Small intestine (tissue), 7 donors: ENCODE data around the gene HMCN1. TPM values are rescaled to one million over a fixed set of nuclear protein-coding genes. Genes with fewer than 3 reads are reported as not detected.

Source experiments
- DNase-seq, 2 donors: peaks; one replicate each; pipeline versions ENCODE4 v3.0.0 to v3.0.0-alpha.2; 2013
- FAIRE-seq: peaks from 2 replicates; lab custom pipeline; 2012; peaks lifted over from hg19 to GRCh38; lab: Jason Lieb, UNC
- H3K27ac ChIP-seq, 3 donors: one replicate each; pipeline ENCODE4 v1.5.1; 2013; ENCODE audit warnings: low read length in 2 of 3, mild to moderate bottlenecking in 2 of 3, control low read depth in 1 of 3, inconsistent platforms in 1 of 3, low read depth in 1 of 3, moderate library complexity in 1 of 3
- H3K27me3 ChIP-seq, 3 donors: one replicate each; pipeline ENCODE4 v1.6.1; 2013; ENCODE audit warnings: low read length in 3 of 3, inconsistent platforms in 1 of 3; ENCODE audit not compliant: control insufficient read depth in 3 of 3, insufficient read depth in 3 of 3
- H3K36me3 ChIP-seq, 3 donors: one replicate each; pipeline ENCODE4 v1.6.1; 2013; ENCODE audit warnings: low read length in 3 of 3, inconsistent platforms in 1 of 3, low read depth in 1 of 3, mild to moderate bottlenecking in 1 of 3, moderate library complexity in 1 of 3; ENCODE audit not compliant: control insufficient read depth in 3 of 3, insufficient read depth in 2 of 3
- H3K4me1 ChIP-seq, 3 donors: one replicate each; pipeline ENCODE4 v1.6.1; 2013; ENCODE audit warnings: low read length in 2 of 3, inconsistent platforms in 1 of 3, low read depth in 1 of 3, mild to moderate bottlenecking in 1 of 3, moderate library complexity in 1 of 3; ENCODE audit not compliant: control insufficient read depth in 3 of 3, insufficient read depth in 2 of 3
- H3K4me3 ChIP-seq, 3 donors: one replicate each; pipeline ENCODE4 v1.5.1; 2013; ENCODE audit warnings: low read length in 3 of 3, control low read depth in 1 of 3, inconsistent platforms in 1 of 3, low read depth in 1 of 3, mild to moderate bottlenecking in 1 of 3, moderate library complexity in 1 of 3
- H3K9me3 ChIP-seq, 2 donors: one replicate each; pipeline ENCODE4 v1.6.1; 2013; ENCODE audit warnings: low read depth in 1 of 2, low read length in 1 of 2; ENCODE audit not compliant: control insufficient read depth in 2 of 2, insufficient read depth in 1 of 2
- WGBS, 3 donors: extraction: QIAGEN DNeasy Blood & Tissue Kit; methylation state at CpG; one replicate each; pipeline ENCODE4 v1.1.7; 2013; 5-methylcytosine and 5-hydroxymethylcytosine counted together
- polyA plus RNA-seq, 4 donors: library from polyadenylated mRNA; stranded (reverse) in 3 of 4; unstranded in 1 of 4; fragments of 200-250 nt in 3 of 4; fragments of 120-200 nt in 1 of 4; gene quantifications; one replicate each; pipeline versions ENCODE4 v1.2.1 to v1.2.3, GENCODE V29; 2013
- donor health status: healthy with polysubstance abuse.
- donor health status: control.
- donor health status: control.
- donor health status: Bipolar disorder and iron deficiency.
- donor health status: healthy.

Gene HMCN1
- polyA plus RNA-seq, 4 donors: under 0.01 to 1.9 (median 0.62) TPM

- Histone ChIP-seq H3K27me3 (no peaks in the 10 kb centered on the region), H3K27ac (no peak overlapping the region), H3K4me1 (no peaks in the 10 kb centered on the region), H3K4me3 (no peak overlapping the region), H3K9me3 (no peaks in the 10 kb centered on the region), H3K36me3 (no peaks in the 10 kb centered on the region)
- 89 to 95% (median 94%) methylated on average over 1 of the region's 1 CpG for WGBS, 3 donors
- FAIRE-seq (no peak), DNase-seq (no peak)
These were observed 339.5 kb downstream of the HMCN1 start for GRCh38 chr1:186073697-186074096.

- Histone ChIP-seq H3K27ac (no peak overlapping the region), H3K4me3 (no peak overlapping the region), H3K4me1 (no peaks in the 10 kb centered on the region), H3K9me3 (no peaks in the 10 kb centered on the region), H3K36me3 (no peaks in the 10 kb centered on the region), H3K27me3 (no peaks in the 10 kb centered on the region)
- no peak for DNase-seq
- 57 to 71% (median 67%) methylated on average over 4 of the region's 4 CpGs for WGBS, 3 donors
- FAIRE-seq: no peak
These were observed 341.8 kb downstream of the HMCN1 start for GRCh38 chr1:186076006-186076405.

- WGBS, 3 donors: 60 to 77% (median 76%) methylated on average over 2 of the region's 2 CpGs
- Histone ChIP-seq H3K4me1 (peaks cover 0 to 4% (median 2%) of the 10 kb centered on the region in 3 donors), H3K4me3 (no peak overlapping the region), H3K36me3 (no peaks in the 10 kb centered on the region), H3K9me3 (no peaks in the 10 kb centered on the region), H3K27me3 (no peaks in the 10 kb centered on the region), H3K27ac (no peak overlapping the region)
- no peak for DNase-seq
- FAIRE-seq: no peak
These were observed 344.1 kb downstream of the HMCN1 start for GRCh38 chr1:186078245-186078644.

- 89 to 94% (median 90%) methylated on average over 7 of the region's 7 CpGs for WGBS, 3 donors
- no peak for FAIRE-seq
- Histone ChIP-seq H3K27ac (no peak overlapping the region), H3K36me3 (no peaks in the 10 kb centered on the region), H3K27me3 (no peaks in the 10 kb centered on the region), H3K4me3 (no peak overlapping the region), H3K9me3 (no peaks in the 10 kb centered on the region), H3K4me1 (peaks cover 0 to 4% (median 2%) of the 10 kb centered on the region in 3 donors)
- DNase-seq: no peak
These were observed 345.0 kb downstream of the HMCN1 start for GRCh38 chr1:186079084-186079684.

GRCh38 chr1:186082235-186082937 lies 348.2 kb downstream of the HMCN1 start:
- no peak overlapping the region for H3K4me3 ChIP-seq
- no peak for FAIRE-seq
- WGBS, 3 donors: 20 to 36% (median 31%) methylated on average over 6 of the region's 6 CpGs
- peak overlapping the region in 1 of 3 donors; percentile 38 for H3K27ac ChIP-seq
- no peaks in the 10 kb centered on the region for H3K9me3 ChIP-seq
- H3K4me1 ChIP-seq: peaks cover 0 to 4% (median 2%) of the 10 kb centered on the region in 3 donors
- no peaks in the 10 kb centered on the region for H3K27me3 ChIP-seq
- H3K36me3 ChIP-seq: no peaks in the 10 kb centered on the region
- DNase-seq: peak; percentile 89 to 96

- Histone ChIP-seq H3K27me3 (no peaks in the 10 kb centered on the region), H3K27ac (no peak overlapping the region), H3K4me1 (peaks cover 0 to 4% (median 2%) of the 10 kb centered on the region in 3 donors), H3K36me3 (no peaks in the 10 kb centered on the region), H3K9me3 (no peaks in the 10 kb centered on the region), H3K4me3 (no peak overlapping the region)
- DNase-seq (no peak), FAIRE-seq (no peak)
- 88 to 92% (median 90%) methylated on average over 3 of the region's 3 CpGs for WGBS, 3 donors
These were observed 352.4 kb downstream of the HMCN1 start for GRCh38 chr1:186086583-186086982.

GRCh38 chr1:186089940-186090339 lies 355.7 kb downstream of the HMCN1 start:
- DNase-seq (no peak), FAIRE-seq (no peak)
- Histone ChIP-seq H3K4me1 (no peaks in the 10 kb centered on the region), H3K36me3 (no peaks in the 10 kb centered on the region), H3K27me3 (no peaks in the 10 kb centered on the region), H3K4me3 (no peak overlapping the region), H3K9me3 (no peaks in the 10 kb centered on the region), H3K27ac (no peak overlapping the region)
- WGBS, 3 donors: 89 to 92% (median 90%) methylated on average over 4 of the region's 4 CpGs

- H3K27me3 ChIP-seq: no peaks in the 10 kb centered on the region
- H3K9me3 ChIP-seq: no peaks in the 10 kb centered on the region
- H3K36me3 ChIP-seq: no peaks in the 10 kb centered on the region
- no peak overlapping the region for H3K27ac ChIP-seq
- FAIRE-seq (no peak), DNase-seq (no peak)
- H3K4me1 ChIP-seq: no peaks in the 10 kb centered on the region
- H3K4me3 ChIP-seq: no peak overlapping the region
These were observed 357.1 kb downstream of the HMCN1 start for GRCh38 chr1:186091222-186091720.
